GM12864 (cell line): ENCODE results near the gene GAMT.

Experiments used
- DNase-seq: peaks from one replicate; pipeline ENCODE4 v3.0.0-alpha.2; 2011; ENCODE audit warnings: low read depth
- H3K4me3 ChIP-seq: 2 replicates; pipeline ENCODE4 v1.5.1; 2011; ENCODE audit warnings: mild to moderate bottlenecking, low read depth, low read length, control low read depth
- CTCF ChIP-seq: IDR thresholded peaks from 2 replicates; pipeline ENCODE4 v1.5.1; 2011; ENCODE audit warnings: low read depth, mild to moderate bottlenecking, moderate library complexity, low read length, control low read depth, inconsistent platforms; ENCODE audit errors: missing control alignments

Gene GAMT

GRCh38 chr19:1386945-1387683, 14.2 kb downstream of the GAMT start:
- no peak for DNase-seq
- no peak overlapping the region for H3K4me3 ChIP-seq
- TF ChIP-seq CTCF = no peak

GRCh38 chr19:1385816-1386215, 15.5 kb downstream of the GAMT start:
- DNase-seq = no peak
- H3K4me3 ChIP-seq = no peak overlapping the region
- no peak for TF ChIP-seq CTCF

- H3K4me3 ChIP-seq = peak overlapping the region; percentile 100
- no peak for DNase-seq
- no peak for TF ChIP-seq CTCF
These were observed 16.7 kb downstream of the GAMT start for GRCh38 chr19:1384478-1385110.

- peak overlapping the region; percentile 100 for H3K4me3 ChIP-seq
- DNase-seq = no peak
- no peak for TF ChIP-seq CTCF
These were observed 17.3 kb downstream of the GAMT start for GRCh38 chr19:1384085-1384462.

GRCh38 chr19:1383312-1384084, 17.8 kb downstream of the GAMT start, which contains the start of gene NDUFS7:
Gene NDUFS7, plus strand, starts transcription at chr19:1383907. Its CDS starts 20 bp downstream, at chr19:1383927.
- H3K4me3 ChIP-seq = peak within 1 kb of the TSS; percentile 100
- peak; percentile 84 for DNase-seq
- peak; percentile 36 for TF ChIP-seq CTCF

- no peak for DNase-seq
- no peak for TF ChIP-seq CTCF
- H3K4me3 ChIP-seq = no peak overlapping the region
These were observed 18.4 kb downstream of the GAMT start for GRCh38 chr19:1383017-1383311.
